ENCODE results near the gene MEF2A. TPM values are rescaled to one million over a fixed set of nuclear protein-coding genes. Genes with fewer than 3 reads are reported as not detected.

The MEF2A gene
- total and polyA plus RNA-seq, 9 donors, result 25.5 to 82.7 (median 59.9) TPM

- Histone ChIP-seq H3K4me1 (ENCODE audit: insufficient read depth) (no peaks in the 10 kb centered on the region), H3K9me3 (no peaks in the 10 kb centered on the region), H3K4me3 (no peak overlapping the region), H3K27ac (no peak overlapping the region), H3K27me3 (no peaks in the 10 kb centered on the region), H3K36me3 (no peaks in the 10 kb centered on the region)
- TF ChIP-seq POLR2A (IDR thresholded peaks at IDR 0.05) (no peak), CTCF (IDR thresholded peaks at IDR 0.05) (no peak), EP300 (IDR thresholded peaks at IDR 0.05) (no peak)
- DNase-seq, result no peak
- intact Hi-C loops (cut with DNase I), result no loop called here
These were observed 80.2 kb downstream of the MEF2A start for GRCh38 chr15:99645951-99646350.

- TF ChIP-seq CTCF (IDR thresholded peaks at IDR 0.05), result no peak
- no peaks in the 10 kb centered on the region for H3K4me1 ChIP-seq (ENCODE audit: insufficient read depth)
These were observed 85.4 kb downstream of the MEF2A start for GRCh38 chr15:99651023-99651807.

GRCh38 chr15:99656205-99656604, 90.4 kb downstream of the MEF2A start:
- no peaks in the 10 kb centered on the region for H3K36me3 ChIP-seq
- H3K4me3 ChIP-seq, result no peak overlapping the region
- intact Hi-C loops (cut with DNase I), result no loop called here
- 66 to 100% (median 83%) methylated on average over 1 of the region's 1 CpG for WGBS, 3 donors
- no peaks in the 10 kb centered on the region for H3K4me1 ChIP-seq (ENCODE audit: insufficient read depth)
- H3K9me3 ChIP-seq, result no peaks in the 10 kb centered on the region
- DNase-seq, result no peak
- no peak for TF ChIP-seq EP300 (IDR thresholded peaks at IDR 0.05)
- TF ChIP-seq POLR2A (IDR thresholded peaks at IDR 0.05), result no peak
- TF ChIP-seq CTCF (IDR thresholded peaks at IDR 0.05), result no peak
- H3K27ac ChIP-seq, result no peak overlapping the region
- H3K27me3 ChIP-seq, result no peaks in the 10 kb centered on the region

More at GRCh38 chr15:99651023-99651807, 85.4 kb downstream of the MEF2A start:
- H3K27me3 ChIP-seq, result no peaks in the 10 kb centered on the region
- H3K4me3 ChIP-seq, result no peak overlapping the region
- H3K9me3 ChIP-seq, result no peaks in the 10 kb centered on the region
- H3K36me3 ChIP-seq, result no peaks in the 10 kb centered on the region
- H3K27ac ChIP-seq, result no peak overlapping the region
- no peak for DNase-seq
- WGBS, 3 donors, result 93 to 96% (median 95%) methylated on average over 6 of the region's 6 CpGs
- intact Hi-C loops (cut with DNase I), result no loop called here

GRCh38 chr15:99657996-99658395, 92.2 kb downstream of the MEF2A start:
- Histone ChIP-seq H3K4me1 (ENCODE audit: insufficient read depth) (no peaks in the 10 kb centered on the region), H3K27ac (no peak overlapping the region), H3K4me3 (no peak overlapping the region), H3K36me3 (no peaks in the 10 kb centered on the region), H3K9me3 (no peaks in the 10 kb centered on the region), H3K27me3 (no peaks in the 10 kb centered on the region)
- DNase-seq, result no peak
- WGBS, 3 donors, result 96 to 98% (median 96%) methylated on average over 2 of the region's 2 CpGs
- intact Hi-C loops (cut with DNase I), result no loop called here
- TF ChIP-seq POLR2A (IDR thresholded peaks at IDR 0.05), result no peak
- TF ChIP-seq CTCF (IDR thresholded peaks at IDR 0.05), result no peak
- TF ChIP-seq EP300 (IDR thresholded peaks at IDR 0.05), result no peak
